ENCODE results near the gene AK5.

DNA sequence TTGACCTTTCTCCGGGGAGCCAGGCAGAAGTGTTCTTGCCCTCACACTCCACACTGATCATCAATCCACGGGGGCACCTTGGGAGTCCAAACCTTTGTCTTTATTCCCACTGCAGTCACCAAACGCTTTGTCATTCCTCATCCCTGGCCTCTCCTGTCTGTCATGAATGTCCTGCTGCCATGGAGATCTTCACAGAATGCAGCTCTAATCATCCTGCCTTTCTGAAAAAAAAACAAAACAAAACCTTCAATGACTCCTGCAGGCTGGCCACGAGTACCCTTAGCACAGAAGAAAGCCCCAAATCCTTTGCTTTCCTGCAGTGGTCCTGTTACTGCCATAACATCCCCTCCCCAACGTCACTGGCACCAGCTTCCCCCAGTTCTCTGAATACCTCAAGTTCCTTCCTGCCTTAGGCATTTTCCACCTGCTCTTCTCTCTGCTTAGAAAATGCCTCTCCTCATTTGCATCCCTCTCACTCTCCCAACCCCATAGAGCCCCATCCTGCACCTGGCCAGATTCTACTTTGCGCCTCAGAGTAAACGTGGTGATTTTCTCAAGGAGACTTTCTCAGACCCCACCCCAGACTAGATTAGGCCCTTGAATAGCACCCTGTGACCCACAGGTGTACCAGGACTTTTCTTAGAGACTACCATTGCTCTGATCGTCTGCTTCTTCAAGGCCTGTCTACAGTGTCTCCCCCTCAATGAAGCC, 131.2 kb downstream of the AK5 start:
- no peak for TF ChIP-seq POLR2A (IDR thresholded peaks at IDR 0.05)
- TF ChIP-seq, protein P1, sequence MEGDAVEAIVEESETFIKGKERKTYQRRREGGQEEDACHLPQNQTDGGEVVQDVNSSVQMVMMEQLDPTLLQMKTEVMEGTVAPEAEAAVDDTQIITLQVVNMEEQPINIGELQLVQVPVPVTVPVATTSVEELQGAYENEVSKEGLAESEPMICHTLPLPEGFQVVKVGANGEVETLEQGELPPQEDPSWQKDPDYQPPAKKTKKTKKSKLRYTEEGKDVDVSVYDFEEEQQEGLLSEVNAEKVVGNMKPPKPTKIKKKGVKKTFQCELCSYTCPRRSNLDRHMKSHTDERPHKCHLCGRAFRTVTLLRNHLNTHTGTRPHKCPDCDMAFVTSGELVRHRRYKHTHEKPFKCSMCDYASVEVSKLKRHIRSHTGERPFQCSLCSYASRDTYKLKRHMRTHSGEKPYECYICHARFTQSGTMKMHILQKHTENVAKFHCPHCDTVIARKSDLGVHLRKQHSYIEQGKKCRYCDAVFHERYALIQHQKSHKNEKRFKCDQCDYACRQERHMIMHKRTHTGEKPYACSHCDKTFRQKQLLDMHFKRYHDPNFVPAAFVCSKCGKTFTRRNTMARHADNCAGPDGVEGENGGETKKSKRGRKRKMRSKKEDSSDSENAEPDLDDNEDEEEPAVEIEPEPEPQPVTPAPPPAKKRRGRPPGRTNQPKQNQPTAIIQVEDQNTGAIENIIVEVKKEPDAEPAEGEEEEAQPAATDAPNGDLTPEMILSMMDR (IDR thresholded peaks at IDR 0.05) = no peak
